OCI-M2 (cell line): ENCODE measurements around the gene OPALIN.
"Not testable (repeated sequence)": the region's sequence is repeated elsewhere in the genome, so short reads cannot be mapped to it uniquely, and the experiment has no call there.

ENCODE experiments used
- DNase-seq: peaks from one replicate; lab custom pipeline; 2025; ENCODE audit not compliant: unreplicated experiment; lab: John Stamatoyannopoulos, UW

Gene OPALIN

DNA sequence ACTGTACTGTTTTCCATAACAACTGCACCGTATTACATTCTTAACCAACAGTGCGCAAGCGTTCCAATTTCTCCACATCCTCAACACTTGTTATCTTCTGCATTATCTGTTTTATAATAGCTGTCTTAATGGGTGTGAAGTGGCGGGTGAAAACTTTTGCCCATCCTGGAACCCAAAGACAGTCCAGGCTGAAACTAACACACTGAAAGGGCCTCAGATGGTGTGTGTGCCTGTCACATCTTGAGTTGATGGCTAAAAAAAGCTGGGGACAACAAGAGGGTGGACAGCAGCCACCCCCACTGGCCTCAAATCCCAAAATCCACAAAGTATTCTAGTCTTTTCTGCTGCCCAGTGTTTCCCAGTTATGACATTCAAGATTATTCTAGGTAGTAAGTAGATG, 19.4 kb downstream of the OPALIN start:
- no peak for DNase-seq

- no peak for DNase-seq
These were observed 20.4 kb downstream of the OPALIN start for GRCh38 chr10:96338279-96338925.

- DNase-seq: no peak
These were observed 21.7 kb downstream of the OPALIN start for GRCh38 chr10:96337106-96337505.

GRCh38 chr10:96334616-96335526, 23.9 kb downstream of the OPALIN start:
- DNase-seq: no peak

GRCh38 chr10:96333101-96333500, 25.7 kb downstream of the OPALIN start:
- DNase-seq: no peak

DNA sequence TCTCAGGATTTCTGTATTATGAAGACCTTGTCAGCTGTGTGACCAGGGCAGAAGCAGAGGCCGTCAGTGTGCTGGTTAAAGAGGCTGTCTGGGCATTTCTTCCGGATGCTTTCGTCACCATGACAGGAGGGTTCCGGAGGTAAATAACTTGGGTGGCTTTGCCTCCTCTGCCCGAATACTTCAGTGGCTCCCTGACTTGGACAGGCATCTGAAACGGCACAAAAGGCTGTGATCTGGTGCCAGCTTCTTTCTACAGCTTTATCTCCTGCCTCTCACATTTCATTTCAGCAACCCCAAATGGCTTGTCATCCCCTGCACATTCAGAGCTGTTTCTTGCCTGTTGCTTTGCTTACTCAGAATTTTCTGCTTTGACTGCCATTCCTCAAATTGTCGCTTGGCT, 31.3 kb downstream of the OPALIN start:
- DNase-seq: no peak

DNA sequence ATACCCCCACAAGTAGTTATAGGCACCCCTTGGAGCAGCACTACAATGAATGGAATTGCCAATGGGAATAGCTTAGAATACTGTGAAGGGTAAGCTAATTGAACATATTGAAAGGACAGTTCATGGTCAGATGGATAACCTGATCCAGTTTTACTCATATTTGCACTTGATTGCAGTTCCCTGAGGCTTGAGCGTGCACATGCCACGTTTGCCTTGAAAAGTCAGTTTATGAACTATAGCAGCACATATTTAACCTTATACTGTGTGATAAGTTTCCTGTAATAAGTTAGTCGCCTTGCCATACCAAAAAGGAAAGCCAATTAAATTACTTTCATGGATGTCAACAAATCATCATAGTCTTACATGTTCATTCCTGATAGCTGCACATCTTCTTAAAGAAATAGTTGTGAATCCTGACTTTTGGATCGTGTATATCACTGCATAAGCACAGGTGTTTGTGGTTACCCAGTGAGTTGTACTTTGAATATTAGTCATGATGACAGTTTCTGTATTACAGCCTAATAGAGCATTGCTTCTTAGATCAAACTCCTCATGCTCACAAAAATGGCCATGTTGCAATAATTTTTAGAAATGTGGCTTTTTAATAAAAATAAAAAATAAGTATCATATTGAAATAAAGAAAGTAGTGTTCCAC, 33.0 kb downstream of the OPALIN start:
- DNase-seq: no peak

DNA sequence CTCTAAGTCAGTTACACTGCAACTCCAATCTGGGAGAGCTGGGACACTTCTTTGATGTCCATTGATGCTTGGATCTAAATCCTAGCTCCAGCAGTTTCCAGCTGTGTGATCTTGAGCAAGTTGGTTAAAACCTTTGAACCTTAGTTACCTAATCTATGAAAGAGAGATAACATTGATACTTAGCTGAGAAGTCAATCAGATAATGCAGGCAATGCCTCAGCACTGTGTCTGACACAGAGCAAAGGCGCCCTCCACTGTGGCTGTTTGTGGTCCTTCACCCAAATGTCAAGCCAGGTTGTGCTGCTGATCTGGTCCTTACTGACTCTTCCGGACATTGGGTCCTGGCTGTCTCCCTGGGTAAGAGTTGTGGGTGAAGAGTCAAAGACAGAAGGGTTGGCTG, 34.4 kb downstream of the OPALIN start:
- DNase-seq: no peak

GRCh38 chr10:96322275-96322674, 36.5 kb downstream of the OPALIN start:
- DNase-seq: no peak

DNA sequence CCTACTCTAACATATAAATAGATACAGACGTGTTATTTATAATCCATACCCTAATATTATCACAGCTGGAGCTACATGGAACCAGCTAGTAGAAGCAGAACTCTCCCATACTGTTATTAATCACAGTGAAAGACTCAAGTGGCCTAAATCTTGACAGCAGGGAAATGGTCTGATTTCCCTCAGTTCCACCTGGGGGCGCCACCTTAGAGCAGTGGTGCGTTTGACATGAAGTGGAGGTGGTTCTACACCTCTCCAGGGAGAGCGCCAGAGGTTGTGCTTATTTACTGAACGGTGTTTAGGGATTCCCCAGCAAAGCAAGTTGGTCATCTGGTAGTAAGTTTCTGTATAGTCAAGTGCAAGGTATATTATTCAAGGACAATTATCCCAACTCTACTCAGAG, 37.0 kb downstream of the OPALIN start:
- no peak for DNase-seq

- DNase-seq: no peak
These were observed 38.9 kb downstream of the OPALIN start for GRCh38 chr10:96319754-96320474.

DNA sequence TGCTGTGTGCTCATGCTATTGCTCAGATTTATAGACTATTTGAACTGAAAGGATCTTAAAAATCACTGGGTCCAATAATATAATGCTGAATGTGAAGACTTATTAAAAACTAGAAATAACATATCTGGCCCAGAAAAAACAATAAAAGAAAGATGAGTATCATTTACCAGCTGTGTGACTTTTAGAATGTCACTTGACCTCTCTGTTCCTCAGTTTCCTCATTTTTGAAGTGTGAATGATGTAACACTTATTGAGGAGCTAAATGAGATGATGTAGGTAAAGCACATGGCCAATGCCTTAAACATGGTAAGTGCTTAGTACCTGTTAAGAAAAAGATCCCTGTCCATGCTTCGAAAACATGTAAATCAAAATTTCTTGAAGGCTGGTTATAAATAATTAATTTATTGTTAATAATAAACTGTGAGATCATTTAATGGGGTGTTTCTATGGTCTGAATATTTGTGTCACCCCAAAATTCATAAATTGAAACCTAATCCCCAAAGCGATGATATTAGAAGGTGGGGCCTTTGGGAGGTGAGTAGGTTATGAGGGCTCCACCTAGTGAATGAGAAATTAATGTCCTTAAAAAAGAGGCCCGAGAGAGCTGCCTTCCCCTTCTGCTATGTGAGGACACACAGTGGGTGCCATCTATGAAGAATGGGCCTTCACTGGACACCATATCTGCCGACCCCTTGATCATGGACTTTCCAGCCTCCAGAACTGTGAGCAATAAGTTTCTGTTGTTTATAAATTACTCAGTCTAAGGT, 41.6 kb downstream of the OPALIN start:
- no peak for DNase-seq

GRCh38 chr10:96313344-96313743, 45.5 kb downstream of the OPALIN start:
- no peak for DNase-seq

GRCh38 chr10:96311180-96311715, 47.6 kb downstream of the OPALIN start:
- DNase-seq: no peak

DNA sequence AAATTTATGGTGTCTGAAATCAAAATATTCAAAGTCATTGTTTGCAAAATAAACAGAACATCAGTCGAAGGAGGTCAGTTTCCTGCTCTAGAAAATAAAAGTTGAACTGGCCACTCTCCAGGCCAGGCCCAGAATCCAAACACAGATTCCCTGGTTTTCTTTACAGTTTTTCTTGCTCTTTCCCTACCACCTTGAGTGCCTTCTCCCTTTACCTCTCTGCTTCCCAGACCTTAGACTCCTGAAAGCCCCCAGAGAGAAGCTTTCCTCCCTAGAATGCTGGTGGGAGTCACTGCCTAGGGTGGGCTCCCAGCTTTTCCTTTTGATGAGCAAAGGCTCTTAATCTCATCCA, 48.5 kb downstream of the OPALIN start:
- DNase-seq: no peak

DNA sequence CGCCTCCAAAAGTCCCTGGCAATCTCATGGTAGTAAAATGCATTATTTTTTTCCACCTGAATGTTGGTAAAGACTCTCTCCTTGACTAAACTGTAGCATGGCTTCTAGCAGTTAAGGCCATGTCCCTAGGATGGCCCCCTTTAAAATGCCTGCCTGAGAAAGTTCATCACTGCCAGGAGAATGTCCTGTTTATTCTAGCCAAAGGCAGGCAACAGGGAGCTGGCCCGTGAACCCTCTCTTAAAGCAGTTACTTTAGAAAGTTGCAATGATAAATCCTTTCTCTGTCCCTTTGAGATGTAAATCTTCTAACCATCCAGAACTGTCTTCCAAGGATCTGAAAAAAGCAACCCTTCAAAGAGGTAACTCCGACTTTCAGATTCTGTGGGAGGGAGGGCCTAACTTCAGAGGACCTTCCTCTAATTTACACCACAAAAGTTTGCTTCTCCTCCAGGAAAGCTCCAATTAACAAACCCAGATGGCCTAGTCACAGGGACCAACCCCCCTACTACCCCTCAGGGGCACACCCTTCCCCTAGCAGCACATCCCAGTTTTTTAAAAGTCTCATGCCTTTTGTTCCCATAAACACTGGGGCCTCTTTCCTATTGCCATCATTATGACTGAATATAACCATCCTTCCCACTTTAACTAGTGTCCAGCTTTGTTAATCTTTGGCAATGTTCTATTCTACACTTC, 49.0 kb downstream of the OPALIN start:
- DNase-seq: no peak

- not testable (repeated sequence) for DNase-seq
These were observed 49.9 kb downstream of the OPALIN start for GRCh38 chr10:96308854-96309253.

GRCh38 chr10:96306516-96306915, 52.3 kb downstream of the OPALIN start:
- DNase-seq: no peak

DNA sequence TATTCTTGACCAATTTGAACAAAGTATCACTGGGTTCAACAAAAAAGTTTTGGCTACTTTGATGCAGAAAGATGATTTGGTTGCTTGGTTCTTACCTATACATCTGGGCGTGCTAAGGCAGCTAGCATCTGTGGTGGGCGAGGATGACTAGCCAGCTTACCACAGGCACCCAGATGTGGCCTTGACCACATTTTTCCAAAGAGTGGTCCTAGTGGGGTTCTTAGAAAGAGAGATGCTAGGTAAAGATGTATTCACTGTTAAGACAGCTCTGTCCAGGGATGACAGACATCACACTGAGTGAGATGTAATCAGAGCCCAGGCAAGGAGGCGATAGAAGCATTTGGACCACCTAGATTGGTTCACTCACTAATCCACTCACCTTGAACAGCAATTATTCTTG, 53.8 kb downstream of the OPALIN start:
- no peak for DNase-seq

DNA sequence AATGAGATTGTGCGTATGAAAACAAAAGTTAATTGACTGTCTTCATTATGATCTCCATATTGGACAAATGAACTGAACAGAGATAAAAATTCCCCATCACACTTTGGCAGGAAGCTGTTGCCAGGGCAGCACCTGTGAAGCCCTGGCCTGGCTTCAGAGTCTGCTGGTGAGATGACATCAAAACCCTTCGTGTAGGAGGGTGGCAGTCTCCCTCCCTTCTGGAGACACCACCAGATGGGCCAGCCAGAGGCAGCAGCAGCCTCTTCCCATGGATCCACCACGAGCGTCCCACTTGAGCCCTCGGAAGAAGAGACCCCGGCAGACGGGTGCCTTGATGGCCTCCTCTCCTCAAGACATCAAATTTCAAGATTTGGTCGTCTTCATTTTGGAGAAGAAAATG, 54.6 kb downstream of the OPALIN start, which contains the start of gene DNTT:
Gene DNTT, plus strand, starts transcription at position 205 of the 400 bp plus-strand sequence. Its CDS starts 64 bp downstream, at position 269.
- no peak for DNase-seq
